GM12891 (cell line): ENCODE data around the gene PIR.

ENCODE experiments used
- PAX5 ChIP-seq: IDR thresholded peaks from 2 replicates; pipeline ENCODE4 v1.6.1; 2011; ENCODE audit warnings: low read length, moderate library complexity, mild to moderate bottlenecking; ENCODE audit not compliant: insufficient read depth, severe bottlenecking
- POLR2A ChIP-seq: IDR thresholded peaks from 2 replicates; pipeline ENCODE4 v1.6.1; 2011; ENCODE audit warnings: low read depth, low read length, control low read depth
- TAF1 ChIP-seq: IDR thresholded peaks from 2 replicates; pipeline ENCODE4 v1.6.1; 2011; ENCODE audit warnings: low read depth, low read length, control low read depth

DNA sequence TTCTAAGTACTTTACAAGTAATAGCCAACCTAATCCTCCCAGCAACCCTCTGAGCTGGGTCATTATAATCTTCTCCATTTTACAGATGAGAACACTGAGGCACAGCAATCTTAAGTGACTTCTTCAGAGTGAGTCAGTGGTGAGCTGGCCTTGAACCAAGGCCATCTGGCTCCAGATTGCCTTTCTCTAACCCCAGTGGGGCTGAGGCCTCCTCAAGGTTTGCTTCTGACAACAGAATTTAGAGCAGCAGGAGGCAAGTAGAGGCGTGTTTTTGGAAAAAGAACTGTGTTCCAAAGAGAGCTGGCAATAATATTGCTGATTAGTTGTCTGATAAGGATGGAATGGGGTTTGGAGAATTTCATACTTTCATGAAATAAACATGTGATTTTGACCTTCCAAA lies 41.2 kb downstream of the PIR start:
- TF ChIP-seq TAF1, result no peak
- no peak for TF ChIP-seq POLR2A
- no peak for TF ChIP-seq PAX5
